ENCODE data around the gene ZFAND2B.

DNA sequence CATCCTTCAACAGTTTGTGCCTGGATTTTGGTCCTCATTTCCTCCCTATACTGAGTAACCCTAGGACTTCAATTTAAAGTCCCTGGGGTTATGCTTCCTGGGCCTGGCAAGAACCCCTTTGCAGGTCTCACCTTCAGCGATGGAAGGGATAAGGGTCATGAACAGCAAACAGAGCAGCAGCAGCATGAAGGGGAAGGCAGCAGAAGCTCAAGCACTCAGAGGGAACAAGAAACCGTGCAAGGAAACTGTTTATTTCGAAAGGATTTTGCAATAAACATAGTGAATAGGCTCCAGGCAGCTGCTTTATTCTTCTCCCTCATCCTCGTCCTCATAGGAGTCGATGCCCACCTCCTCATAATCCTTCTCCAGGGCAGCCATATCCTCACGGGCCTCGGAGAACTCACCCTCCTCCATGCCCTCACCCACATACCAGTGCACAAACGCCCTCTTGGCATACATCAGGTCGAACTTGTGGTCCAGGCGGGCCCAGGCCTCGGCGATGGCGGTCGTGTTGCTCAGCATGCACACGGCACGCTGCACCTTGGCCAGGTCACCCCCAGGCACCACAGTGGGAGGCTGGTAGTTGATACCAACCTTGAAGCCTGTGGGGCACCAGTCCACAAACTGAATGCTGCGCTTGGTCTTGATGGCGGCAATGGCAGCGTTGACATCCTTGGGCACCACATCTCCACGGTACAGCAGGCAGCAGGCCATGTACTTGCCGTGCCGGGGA is 43.6 kb downstream of the ZFAND2B start:
- TF ChIP-seq, protein P1, sequence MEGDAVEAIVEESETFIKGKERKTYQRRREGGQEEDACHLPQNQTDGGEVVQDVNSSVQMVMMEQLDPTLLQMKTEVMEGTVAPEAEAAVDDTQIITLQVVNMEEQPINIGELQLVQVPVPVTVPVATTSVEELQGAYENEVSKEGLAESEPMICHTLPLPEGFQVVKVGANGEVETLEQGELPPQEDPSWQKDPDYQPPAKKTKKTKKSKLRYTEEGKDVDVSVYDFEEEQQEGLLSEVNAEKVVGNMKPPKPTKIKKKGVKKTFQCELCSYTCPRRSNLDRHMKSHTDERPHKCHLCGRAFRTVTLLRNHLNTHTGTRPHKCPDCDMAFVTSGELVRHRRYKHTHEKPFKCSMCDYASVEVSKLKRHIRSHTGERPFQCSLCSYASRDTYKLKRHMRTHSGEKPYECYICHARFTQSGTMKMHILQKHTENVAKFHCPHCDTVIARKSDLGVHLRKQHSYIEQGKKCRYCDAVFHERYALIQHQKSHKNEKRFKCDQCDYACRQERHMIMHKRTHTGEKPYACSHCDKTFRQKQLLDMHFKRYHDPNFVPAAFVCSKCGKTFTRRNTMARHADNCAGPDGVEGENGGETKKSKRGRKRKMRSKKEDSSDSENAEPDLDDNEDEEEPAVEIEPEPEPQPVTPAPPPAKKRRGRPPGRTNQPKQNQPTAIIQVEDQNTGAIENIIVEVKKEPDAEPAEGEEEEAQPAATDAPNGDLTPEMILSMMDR (IDR thresholded peaks at IDR 0.05): no peak
- no peak for TF ChIP-seq ELF4 (CRISPR knock-in tag; IDR thresholded peaks at IDR 0.05; ENCODE audit: low read depth)
